Measurements from ENCODE around the gene TP53I3.

DNA sequence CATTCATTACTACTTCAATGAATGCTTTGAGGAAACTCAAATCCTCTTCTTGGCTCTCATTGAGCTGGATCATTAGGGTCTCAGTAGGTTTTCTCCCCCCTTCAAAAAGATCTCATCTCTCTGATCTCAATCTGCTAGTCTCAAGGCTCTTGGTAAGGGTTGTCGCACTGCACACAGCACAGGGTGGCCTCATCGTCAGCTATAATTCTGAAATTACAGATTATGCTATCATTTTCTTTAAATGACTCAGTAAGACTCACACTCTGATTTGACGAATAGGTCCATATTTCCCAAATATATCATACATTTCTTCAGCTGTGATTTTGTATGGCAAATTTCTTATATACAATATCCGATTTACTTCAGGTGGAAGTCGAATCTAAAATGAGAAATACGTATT lies 10.8 kb downstream of the TP53I3 start:
- TF ChIP-seq, protein P1, sequence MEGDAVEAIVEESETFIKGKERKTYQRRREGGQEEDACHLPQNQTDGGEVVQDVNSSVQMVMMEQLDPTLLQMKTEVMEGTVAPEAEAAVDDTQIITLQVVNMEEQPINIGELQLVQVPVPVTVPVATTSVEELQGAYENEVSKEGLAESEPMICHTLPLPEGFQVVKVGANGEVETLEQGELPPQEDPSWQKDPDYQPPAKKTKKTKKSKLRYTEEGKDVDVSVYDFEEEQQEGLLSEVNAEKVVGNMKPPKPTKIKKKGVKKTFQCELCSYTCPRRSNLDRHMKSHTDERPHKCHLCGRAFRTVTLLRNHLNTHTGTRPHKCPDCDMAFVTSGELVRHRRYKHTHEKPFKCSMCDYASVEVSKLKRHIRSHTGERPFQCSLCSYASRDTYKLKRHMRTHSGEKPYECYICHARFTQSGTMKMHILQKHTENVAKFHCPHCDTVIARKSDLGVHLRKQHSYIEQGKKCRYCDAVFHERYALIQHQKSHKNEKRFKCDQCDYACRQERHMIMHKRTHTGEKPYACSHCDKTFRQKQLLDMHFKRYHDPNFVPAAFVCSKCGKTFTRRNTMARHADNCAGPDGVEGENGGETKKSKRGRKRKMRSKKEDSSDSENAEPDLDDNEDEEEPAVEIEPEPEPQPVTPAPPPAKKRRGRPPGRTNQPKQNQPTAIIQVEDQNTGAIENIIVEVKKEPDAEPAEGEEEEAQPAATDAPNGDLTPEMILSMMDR (IDR thresholded peaks at IDR 0.05; ENCODE audit: low read depth, low read length): no peak
- TF ChIP-seq EZH2phosphoT487 (IDR thresholded peaks at IDR 0.05; ENCODE audit: low read depth): no peak

Measured in OCI-LY3 (cell line).